GM18870 (cell line): Measurements from ENCODE around the gene TOM1.
"Not testable (repeated sequence)": the region's sequence is repeated elsewhere in the genome, so short reads cannot be mapped to it uniquely, and the experiment has no call there.

Experiments used
- ATAC-seq: cut with Tn5 transposase; IDR thresholded peaks from one replicate; pipeline ENCODE4 v1.9.1; 2021; ENCODE audit warnings: moderate library complexity; ENCODE audit not compliant: unreplicated experiment

Gene TOM1

DNA sequence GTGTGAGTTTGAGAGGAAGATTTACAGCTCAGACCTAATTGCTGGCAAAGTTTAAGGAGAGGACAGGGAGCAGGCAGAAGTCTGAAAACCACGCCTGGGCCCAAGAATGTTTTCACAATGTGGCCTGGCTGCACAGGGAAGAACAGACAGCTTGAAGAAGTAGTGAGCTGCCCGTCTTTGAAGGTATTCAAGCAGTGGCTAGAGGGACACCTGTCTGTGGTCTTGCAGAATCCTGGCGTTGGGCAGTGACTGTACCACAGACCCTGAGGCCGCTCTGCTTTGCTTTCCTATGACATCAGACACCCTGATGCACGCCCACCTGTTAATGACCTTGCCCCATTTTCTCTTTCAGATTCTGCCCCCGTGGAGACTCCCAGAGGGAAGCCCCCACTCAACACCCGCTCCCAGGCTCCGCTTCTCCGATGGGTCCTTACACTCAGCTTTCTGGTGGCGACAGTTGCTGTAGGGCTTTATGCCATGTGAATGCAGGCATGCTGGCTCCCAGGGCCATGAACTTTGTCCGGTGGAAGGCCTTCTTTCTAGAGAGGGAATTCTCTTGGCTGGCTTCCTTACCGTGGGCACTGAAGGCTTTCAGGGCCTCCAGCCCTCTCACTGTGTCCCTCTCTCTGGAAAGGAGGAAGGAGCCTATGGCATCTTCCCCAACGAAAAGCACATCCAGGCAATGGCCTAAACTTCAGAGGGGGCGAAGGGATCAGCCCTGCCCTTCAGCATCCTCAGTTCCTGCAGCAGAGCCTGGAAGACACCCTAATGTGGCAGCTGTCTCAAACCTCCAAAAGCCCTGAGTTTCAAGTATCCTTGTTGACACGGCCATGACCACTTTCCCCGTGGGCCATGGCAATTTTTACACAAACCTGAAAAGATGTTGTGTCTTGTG, 93.7 kb downstream of the TOM1 start:
- no peak for ATAC-seq

DNA sequence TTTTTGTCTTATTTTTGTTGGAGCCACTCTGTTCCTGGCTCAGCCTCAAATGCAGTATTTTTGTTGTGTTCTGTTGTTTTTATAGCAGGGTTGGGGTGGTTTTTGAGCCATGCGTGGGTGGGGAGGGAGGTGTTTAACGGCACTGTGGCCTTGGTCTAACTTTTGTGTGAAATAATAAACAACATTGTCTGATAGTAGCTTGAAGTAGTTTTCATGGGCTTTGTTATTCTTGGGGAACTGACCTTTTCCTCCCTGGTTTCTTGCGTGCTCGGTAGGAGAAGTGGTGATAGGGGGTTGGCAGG, 94.3 kb downstream of the TOM1 start:
- no peak for ATAC-seq

DNA sequence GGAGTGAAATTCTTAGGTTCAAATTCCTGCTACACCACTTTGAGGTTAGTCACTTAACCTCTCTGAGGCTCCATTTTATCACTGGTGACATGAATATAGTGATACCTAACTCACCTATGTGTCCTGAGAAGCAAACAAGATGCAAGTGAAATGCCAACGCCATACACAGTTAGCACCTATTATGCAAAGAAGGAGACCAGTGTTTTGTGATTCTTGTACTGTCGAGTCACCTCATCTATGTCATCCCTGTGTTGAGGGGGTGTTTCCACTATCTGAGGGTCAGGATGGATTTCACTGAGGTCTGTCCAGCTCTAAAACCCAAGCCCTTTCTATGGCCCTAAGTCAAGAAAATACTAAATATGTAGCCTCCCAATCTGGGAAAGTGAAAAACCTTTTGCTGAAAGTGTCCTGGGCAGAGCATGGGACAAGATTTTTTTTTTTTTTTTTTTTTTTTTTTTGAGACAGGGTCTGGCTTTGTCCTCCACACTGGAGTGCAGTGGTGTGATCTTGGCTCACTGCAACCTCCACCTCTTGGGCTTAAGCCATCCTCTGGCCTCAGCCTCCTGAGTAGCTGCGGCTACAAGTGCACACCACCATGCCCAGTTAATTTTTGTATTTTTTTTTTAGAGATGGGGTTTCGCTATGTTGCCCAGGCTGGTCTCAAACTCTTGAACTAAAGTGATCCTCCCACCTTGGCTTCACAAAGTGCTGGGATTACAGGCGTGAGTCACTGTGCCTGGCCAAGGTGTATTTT, 95.3 kb downstream of the TOM1 start:
- no peak for ATAC-seq

DNA sequence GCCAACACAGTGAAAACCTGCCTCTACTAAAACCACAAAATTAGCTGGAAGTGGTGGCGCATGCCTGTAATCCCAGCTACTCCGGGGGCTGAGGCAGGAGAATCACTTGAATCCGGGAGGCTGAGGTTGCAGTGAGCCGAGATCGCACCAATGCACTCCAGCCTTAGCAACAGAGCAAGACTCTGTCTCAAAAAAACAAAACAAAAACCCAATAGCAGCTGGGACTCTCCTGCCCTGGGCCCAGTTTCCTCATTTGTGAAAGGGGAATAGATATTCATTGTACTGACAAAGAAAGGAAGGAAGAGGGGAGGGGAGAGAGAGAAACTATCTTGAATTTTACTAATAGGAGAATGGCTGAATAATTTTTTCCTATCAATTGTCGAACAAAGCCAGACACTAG, 96.9 kb downstream of the TOM1 start:
- ATAC-seq = not testable (repeated sequence)

DNA sequence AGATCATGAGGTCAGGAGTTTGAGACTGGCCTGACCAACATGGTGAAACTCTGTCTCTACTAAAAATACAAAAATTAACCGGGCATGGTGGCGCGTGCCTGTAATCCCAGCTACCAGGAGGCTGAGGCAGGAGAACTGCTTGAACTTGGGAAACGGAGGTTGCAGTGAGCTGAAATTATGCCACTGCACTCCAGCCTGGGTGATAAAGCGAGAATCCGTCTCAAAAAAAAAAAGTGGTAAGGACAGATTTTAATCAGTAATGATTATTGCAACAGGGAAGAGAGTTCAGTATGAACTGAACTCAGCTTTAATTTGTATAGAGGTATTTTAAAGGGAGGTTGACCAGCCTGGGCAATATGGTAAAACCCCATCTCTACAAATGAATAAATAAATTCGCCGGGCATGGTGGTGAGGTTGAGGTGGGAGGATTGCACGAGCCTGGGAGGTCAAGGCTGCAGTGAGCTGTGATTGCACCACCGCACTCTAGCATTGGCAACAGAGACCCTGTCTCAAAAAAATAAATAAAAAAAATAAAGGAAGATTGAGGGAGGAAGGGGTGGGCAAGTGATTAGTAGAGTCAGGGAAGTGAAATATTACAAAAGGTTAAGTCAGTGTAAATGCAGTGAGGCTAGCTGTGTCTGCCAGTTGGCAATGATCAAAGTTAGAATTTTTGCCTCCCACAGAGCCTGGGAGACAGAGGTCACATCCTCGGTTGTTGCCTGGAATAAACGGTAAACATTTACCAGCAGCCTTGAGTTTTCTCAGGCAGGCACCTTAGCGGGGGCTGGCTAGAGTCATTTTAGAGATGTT, 97.6 kb downstream of the TOM1 start:
- ATAC-seq = no peak
